Karpas-422 (cell line): ENCODE data around the gene ABHD14A. TPM values are rescaled to one million over a fixed set of nuclear protein-coding genes. Genes with fewer than 3 reads are reported as not detected.
"Not testable (repeated sequence)": the region's sequence is repeated elsewhere in the genome, so short reads cannot be mapped to it uniquely, and the experiment has no call there.

Source experiments
- DNase-seq: peaks from one replicate; pipeline ENCODE4 v3.0.0-alpha.2; 2015
- H2AFZ ChIP-seq: fragments of 200-600 bp; sonication (generic); 2 replicates; pipeline ENCODE4 v1.6.1; 2014; ENCODE audit warnings: antibody characterized with exemption, low read length, mixed read lengths
- H3K27ac ChIP-seq: fragments of 200-600 bp; sonication (generic); 2 replicates; pipeline ENCODE4 v1.5.1; 2014; ENCODE audit warnings: mild to moderate bottlenecking, low read length, moderate library complexity
- H3K27me3 ChIP-seq: fragments of 200-600 bp; sonication (generic); 2 replicates; pipeline ENCODE4 v1.6.1; 2014; ENCODE audit warnings: low read length, mixed read lengths
- H3K36me3 ChIP-seq: fragments of 200-600 bp; sonication (generic); 2 replicates; pipeline ENCODE4 v1.6.1; 2014; ENCODE audit warnings: low read length, mixed read lengths; ENCODE audit not compliant: insufficient read depth
- H3K4me1 ChIP-seq: fragments of 200-600 bp; sonication (generic); 2 replicates; pipeline ENCODE4 v1.6.1; 2014; ENCODE audit warnings: mild to moderate bottlenecking, low read length, mixed read lengths
- H3K4me2 ChIP-seq: fragments of 200-600 bp; sonication (generic); 2 replicates; pipeline ENCODE4 v1.6.1; 2014; ENCODE audit warnings: low read length, low read depth, mild to moderate bottlenecking; ENCODE audit not compliant: poor library complexity, severe bottlenecking
- H3K4me3 ChIP-seq: fragments of 200-600 bp; sonication (generic); 2 replicates; pipeline ENCODE4 v1.5.1; 2014; ENCODE audit warnings: mild to moderate bottlenecking, antibody characterized with exemption, low read length, mixed read lengths
- H3K79me2 ChIP-seq: fragments of 200-600 bp; sonication (generic); 2 replicates; pipeline ENCODE4 v1.6.1; 2014; ENCODE audit warnings: mild to moderate bottlenecking, low read length, mixed read lengths
- H3K9ac ChIP-seq: fragments of 200-600 bp; sonication (generic); 2 replicates; pipeline ENCODE4 v1.6.0; 2014; ENCODE audit warnings: low read length
- H3K9me2 ChIP-seq: fragments of 200-600 bp; sonication (generic), shearing (Covaris generic); replicated peaks from 2 replicates; pipeline ENCODE4 v1.6.0; 2014; ENCODE audit warnings: mild to moderate bottlenecking, low read length, moderate library complexity; ENCODE audit not compliant: insufficient read depth
- H3K9me3 ChIP-seq: fragments of 300-700, 200-600 bp; sonication (generic); 2 replicates; pipeline ENCODE4 v1.6.1; 2014; ENCODE audit warnings: low read length, mixed read lengths
- H4K20me1 ChIP-seq: fragments of 200-600 bp; sonication (generic); 2 replicates; pipeline ENCODE4 v1.6.1; 2014; ENCODE audit warnings: mild to moderate bottlenecking, antibody characterized with exemption, low read length, low read depth; ENCODE audit not compliant: insufficient read depth
- total RNA-seq: library from RNA; depleted of rRNA; stranded (reverse); fragments of >200 nt; shearing (Covaris generic); gene quantifications from 2 replicates; pipeline ENCODE4 v1.2.3, GENCODE V29; 2014; ENCODE audit warnings: low replicate concordance; rRNA removed

The ABHD14A gene
- 36.9 and 58.2 TPM in 2 replicates for total RNA-seq

DNA sequence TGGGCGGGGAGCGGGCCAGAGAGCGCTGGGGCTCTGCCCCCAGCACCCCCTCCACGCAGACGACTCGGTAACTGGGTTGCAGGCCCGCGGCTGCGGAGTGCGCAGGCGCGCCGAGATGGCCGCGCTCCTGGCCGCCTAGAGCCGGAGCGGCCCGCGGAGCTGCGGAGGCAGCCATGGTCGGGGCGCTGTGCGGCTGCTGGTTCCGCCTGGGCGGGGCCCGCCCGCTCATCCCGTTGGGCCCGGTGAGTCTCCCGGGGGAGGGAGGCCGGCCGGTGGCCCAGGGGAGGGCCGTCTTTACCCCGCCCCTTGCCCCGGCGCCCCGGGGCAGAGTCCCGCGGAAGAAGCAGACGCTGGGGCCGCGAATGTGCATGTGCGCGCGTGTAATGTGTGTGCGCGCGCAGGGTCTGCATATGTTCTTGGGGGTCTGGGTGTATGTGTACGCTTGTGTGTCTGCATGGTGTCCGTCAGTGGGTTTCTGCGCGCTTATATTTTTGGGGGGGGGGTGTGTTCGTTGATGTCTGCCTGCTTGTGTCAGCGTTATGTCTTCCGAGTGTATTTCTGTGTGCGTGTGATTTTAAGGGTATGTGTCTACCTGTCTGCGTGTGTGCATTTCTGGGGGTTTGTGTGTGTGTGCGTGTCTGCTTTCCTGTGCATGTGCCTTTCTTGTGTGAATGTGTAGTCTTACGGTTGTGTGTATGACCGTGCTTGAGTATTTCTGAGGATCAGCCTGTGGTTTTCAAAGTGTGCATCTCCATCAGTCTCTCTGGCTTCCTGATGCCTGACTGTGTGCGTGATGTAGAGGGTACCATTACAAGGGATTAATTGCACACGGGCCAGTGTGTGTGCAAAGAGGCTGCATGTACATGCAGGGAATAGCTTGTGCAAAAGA, at the start of gene ABHD14A:
Gene ABHD14A, plus strand, starts transcription at position 102 of the 889 bp plus-strand sequence. Its CDS starts 72 bp downstream, at position 174.
- no peaks in the 10 kb centered on the region for H3K27me3 ChIP-seq
- H2AFZ ChIP-seq = peak within 1 kb of the TSS; percentile 76
- DNase-seq = peak; percentile 93

DNA sequence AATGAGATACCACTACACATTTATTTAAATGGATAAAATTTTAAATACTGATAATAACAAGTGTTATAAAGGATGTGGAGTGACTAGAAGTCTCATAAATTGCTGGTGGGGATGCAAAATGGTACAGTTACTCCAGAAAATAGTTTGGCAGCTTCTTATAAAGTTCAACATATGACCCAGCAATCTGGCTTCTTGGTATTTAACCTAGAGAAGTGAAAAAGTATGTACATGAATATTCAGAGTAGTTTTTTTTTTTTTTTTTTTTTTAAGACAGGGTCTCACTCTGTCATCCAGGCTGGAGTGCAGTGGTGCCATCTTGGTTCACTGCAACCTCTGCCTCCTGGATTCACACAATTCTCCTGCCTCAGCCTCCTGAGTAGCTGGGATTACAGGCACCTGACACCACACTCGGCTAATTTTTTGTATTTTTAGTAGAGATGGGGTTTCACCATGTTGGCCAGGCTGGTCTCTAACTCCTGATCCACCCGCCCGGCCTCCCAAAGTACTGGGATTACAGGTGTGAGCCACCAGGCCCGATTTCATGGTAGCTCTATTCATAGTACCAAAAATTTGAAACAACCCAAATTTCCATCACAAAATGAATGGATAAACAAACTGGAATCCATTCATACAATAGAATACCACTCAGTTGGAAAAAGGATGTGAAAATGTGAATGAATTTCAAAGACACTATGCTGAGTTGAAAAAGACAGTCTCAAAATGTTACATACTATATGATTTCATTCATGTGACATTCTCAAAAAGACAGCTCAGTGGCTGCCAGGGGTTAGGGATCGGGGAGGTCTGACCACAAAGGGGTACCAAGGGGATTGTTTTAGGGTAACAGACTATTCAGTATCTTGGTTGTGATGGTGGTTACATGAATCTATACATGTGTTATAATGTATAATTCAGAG, 47.5 kb upstream of the ABHD14A start:
- no peak overlapping the region for H3K9ac ChIP-seq
- no peaks in the 10 kb centered on the region for H3K9me2 ChIP-seq
- no peak overlapping the region for H3K4me3 ChIP-seq
- no peaks in the 10 kb centered on the region for H3K36me3 ChIP-seq
- H3K4me1 ChIP-seq = no peaks in the 10 kb centered on the region
- H3K79me2 ChIP-seq = no peaks in the 10 kb centered on the region
- no peaks in the 10 kb centered on the region for H4K20me1 ChIP-seq
- no peak overlapping the region for H3K27ac ChIP-seq
- no peak overlapping the region for H3K4me2 ChIP-seq
- no peaks in the 10 kb centered on the region for H3K27me3 ChIP-seq
- no peak overlapping the region for H2AFZ ChIP-seq
- no peaks in the 10 kb centered on the region for H3K9me3 ChIP-seq
- DNase-seq = no peak

More for the DNA sequence above, at the start of gene ABHD14A:
- Histone ChIP-seq H3K4me2 (peak within 1 kb of the TSS; percentile 97), H3K9me3 (no peaks in the 10 kb centered on the region), H3K4me3 (peak within 1 kb of the TSS; percentile 96), H3K9ac (peak within 1 kb of the TSS; percentile 99), H3K4me1 (peaks cover 40% of the 10 kb centered on the region), H3K27ac (peak within 1 kb of the TSS; percentile 90), H3K9me2 (no peaks in the 10 kb centered on the region), H4K20me1 (no peaks in the 10 kb centered on the region), H3K79me2 (peaks cover 47% of the 10 kb centered on the region), H3K36me3 (0 out of 2 replicates have a peak, but pooled peaks cover 2% of the 10 kb centered on the region)

DNA sequence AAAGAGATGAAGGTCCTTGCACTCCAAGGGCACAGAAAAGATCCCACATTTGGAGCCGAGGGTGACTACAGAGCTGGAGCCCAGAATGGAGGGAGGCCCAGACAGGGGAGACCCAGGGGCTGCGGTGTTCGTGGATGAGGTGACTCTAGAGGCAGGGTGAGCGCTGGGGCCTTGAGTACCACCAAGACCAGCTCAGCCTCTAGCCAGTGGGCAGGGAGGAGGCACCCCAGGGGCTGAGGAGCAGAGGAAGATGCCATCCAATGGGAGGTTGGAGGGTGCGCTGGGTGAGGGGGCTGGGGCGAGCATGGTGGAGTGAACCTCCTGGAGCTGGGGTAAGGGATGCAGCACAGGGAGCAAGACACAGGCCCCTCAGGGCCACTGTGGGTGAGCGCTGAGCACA, 46.4 kb upstream of the ABHD14A start:
- Histone ChIP-seq H3K27me3 (no peaks in the 10 kb centered on the region), H3K36me3 (no peaks in the 10 kb centered on the region), H3K79me2 (no peaks in the 10 kb centered on the region), H3K27ac (no peak overlapping the region), H4K20me1 (no peaks in the 10 kb centered on the region), H3K4me1 (no peaks in the 10 kb centered on the region), H3K9me2 (no peaks in the 10 kb centered on the region), H3K9ac (no peak overlapping the region), H3K4me2 (no peak overlapping the region), H2AFZ (no peak overlapping the region), H3K4me3 (no peak overlapping the region), H3K9me3 (no peaks in the 10 kb centered on the region)
- no peak for DNase-seq

DNA sequence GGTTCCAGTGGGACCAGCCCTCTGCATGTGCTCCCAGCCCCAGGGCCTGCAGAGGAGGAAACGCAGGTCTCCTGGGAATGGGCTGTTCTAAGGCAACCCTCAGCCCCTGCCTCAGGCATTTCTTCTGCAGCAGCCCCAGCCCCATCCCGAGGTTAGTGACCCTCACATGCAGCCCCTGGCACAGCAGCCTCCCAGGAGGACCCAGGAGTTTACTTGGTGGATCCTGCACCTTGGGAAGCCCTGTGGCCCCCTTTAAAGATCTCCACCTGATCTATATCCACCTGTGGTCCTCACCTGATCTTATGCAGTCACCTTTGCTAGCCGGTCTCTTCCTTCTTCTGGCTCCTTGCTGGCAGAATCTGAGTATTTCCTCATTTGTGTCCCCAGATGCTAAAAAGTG, 45.9 kb upstream of the ABHD14A start:
- not testable (repeated sequence) for H3K27ac ChIP-seq, H4K20me1 ChIP-seq, DNase-seq, H3K27me3 ChIP-seq, H3K79me2 ChIP-seq, H3K9me3 ChIP-seq, H3K9ac ChIP-seq, H3K9me2 ChIP-seq, H2AFZ ChIP-seq, H3K4me1 ChIP-seq, H3K4me2 ChIP-seq, H3K36me3 ChIP-seq, H3K4me3 ChIP-seq

DNA sequence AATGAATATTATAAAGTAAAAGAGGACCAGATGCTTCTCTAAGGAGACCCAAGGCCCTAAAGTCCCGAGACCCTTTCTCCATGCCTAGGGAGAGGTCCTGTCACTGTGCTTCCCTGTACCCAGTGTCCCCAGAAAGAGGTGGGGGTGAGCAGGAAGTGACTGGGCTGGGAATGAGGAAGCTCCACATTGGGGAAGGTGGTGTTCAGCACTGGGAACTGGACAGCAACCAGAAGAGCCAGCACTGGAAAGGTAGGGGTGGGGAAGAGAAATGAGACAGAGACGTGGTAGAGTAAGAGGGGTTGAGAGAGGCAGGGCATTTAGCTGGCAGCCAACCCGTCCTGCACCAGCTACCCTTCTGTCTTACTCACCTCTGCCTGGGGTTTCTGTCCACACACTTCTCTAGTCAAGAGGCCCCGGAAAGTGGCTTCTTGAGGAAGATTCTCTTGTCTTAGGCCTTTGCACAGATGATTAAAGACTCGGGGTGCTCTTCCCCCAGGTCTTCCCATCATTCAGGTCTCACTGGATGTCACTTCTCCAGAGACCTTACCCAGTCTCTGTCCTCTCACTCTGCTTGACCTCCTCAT, 45.4 kb upstream of the ABHD14A start:
- no peak for DNase-seq
- Histone ChIP-seq H3K79me2 (no peaks in the 10 kb centered on the region), H3K9me3 (no peaks in the 10 kb centered on the region), H3K36me3 (no peaks in the 10 kb centered on the region), H3K4me1 (no peaks in the 10 kb centered on the region), H4K20me1 (no peaks in the 10 kb centered on the region), H3K9me2 (no peaks in the 10 kb centered on the region), H3K4me3 (no peak overlapping the region), H3K27ac (no peak overlapping the region), H3K4me2 (no peak overlapping the region), H2AFZ (no peak overlapping the region), H3K27me3 (no peaks in the 10 kb centered on the region), H3K9ac (no peak overlapping the region)

DNA sequence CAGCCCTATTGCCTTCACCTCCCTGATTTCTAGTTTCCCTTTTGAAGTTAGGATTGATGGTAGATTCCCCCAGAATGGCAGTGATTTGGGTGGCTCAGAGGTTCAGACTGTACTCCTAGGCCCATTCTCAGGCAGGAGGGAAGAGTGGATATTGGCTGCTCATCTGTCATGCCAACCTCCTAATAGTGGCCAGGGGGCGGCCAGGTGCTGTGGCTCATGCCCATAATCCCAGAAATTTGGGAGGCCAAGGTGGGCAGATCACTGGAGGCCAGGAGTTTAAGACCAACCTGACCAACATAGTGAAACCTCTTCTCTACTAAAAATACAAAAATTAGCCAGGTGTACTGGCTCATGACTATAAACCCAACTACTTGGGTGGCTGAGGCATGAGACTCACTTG, 44.4 kb upstream of the ABHD14A start:
- H3K9me2 ChIP-seq = no peaks in the 10 kb centered on the region

DNA sequence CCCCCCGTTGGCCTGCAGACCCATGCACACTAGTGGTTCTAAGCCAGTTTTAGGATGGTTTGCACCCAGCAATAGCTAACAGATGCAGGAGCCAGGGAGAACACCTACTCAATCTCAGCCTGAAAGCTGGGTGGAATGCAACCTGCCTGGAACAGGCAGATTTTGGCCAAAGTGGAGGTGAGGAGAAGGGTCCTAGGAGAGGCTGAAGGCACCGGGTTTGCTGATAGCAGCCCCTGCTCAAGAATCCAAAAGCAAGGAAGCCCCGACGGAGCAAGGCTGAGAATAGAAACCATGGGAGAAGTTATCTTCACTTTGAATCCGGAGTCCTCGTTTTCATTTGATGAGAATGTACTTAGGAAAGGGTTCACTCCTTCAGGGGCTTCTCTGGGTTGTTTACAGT, 43.1 kb upstream of the ABHD14A start:
- no peak overlapping the region for H3K9ac ChIP-seq
- no peak overlapping the region for H2AFZ ChIP-seq
- no peaks in the 10 kb centered on the region for H3K27me3 ChIP-seq
- no peaks in the 10 kb centered on the region for H3K9me2 ChIP-seq
- no peak for DNase-seq
- H3K9me3 ChIP-seq = no peaks in the 10 kb centered on the region
- H3K36me3 ChIP-seq = 0 out of 2 replicates have a peak, but pooled peaks cover 2% of the 10 kb centered on the region
- H4K20me1 ChIP-seq = peaks cover 1% of the 10 kb centered on the region; the same call in 1 of the 2 replicates
- H3K4me2 ChIP-seq = no peak overlapping the region
- no peaks in the 10 kb centered on the region for H3K4me1 ChIP-seq
- H3K27ac ChIP-seq = no peak overlapping the region
- no peak overlapping the region for H3K4me3 ChIP-seq
- no peaks in the 10 kb centered on the region for H3K79me2 ChIP-seq

More for the DNA sequence above, 44.4 kb upstream of the ABHD14A start:
- Histone ChIP-seq H3K9ac (no peak overlapping the region), H3K4me3 (no peak overlapping the region), H3K4me1 (no peaks in the 10 kb centered on the region), H2AFZ (no peak overlapping the region), H3K79me2 (no peaks in the 10 kb centered on the region), H3K27me3 (no peaks in the 10 kb centered on the region), H3K4me2 (no peak overlapping the region), H3K9me3 (no peaks in the 10 kb centered on the region), H4K20me1 (no peaks in the 10 kb centered on the region), H3K27ac (no peak overlapping the region), H3K36me3 (no peaks in the 10 kb centered on the region)
- DNase-seq = no peak
